SU-DHL-6 (cell line): ENCODE measurements around the gene HLA-DQA2.

Experiments used
- H2AFZ ChIP-seq: fragments of 200-600 bp; sonication (generic); 2 replicates; pipeline ENCODE4 v1.6.1; 2014; ENCODE audit warnings: low read depth, mild to moderate bottlenecking, moderate library complexity, mixed read lengths, antibody characterized with exemption, low read length; ENCODE audit not compliant: severe bottlenecking
- H3F3A ChIP-seq: fragments of 200-600 bp; shearing (Covaris generic); 2 replicates; pipeline ENCODE4 v1.6.0; 2016; ENCODE audit warnings: antibody characterized with exemption, mild to moderate bottlenecking; ENCODE audit not compliant: insufficient read depth
- H3K27ac ChIP-seq: fragments of 200-600 bp; sonication (generic); 2 replicates; pipeline ENCODE4 v1.5.1; 2016; ENCODE audit warnings: low read depth, mild to moderate bottlenecking, low read length, moderate library complexity, mixed read lengths
- H3K27me3 ChIP-seq: fragments of 200-600 bp; sonication (generic), shearing (Covaris generic); 2 replicates; pipeline ENCODE4 v1.6.0; 2014; ENCODE audit warnings: mild to moderate bottlenecking, low read length
- H3K36me3 ChIP-seq: fragments of 200-600 bp; sonication (generic); 2 replicates; pipeline ENCODE4 v1.6.1; 2014; ENCODE audit warnings: mild to moderate bottlenecking, low read length, mixed read lengths
- H3K4me2 ChIP-seq: fragments of 300-600, 200-600 bp; shearing (Covaris generic), sonication (generic); 2 replicates; pipeline ENCODE4 v1.6.0; 2014; ENCODE audit warnings: low read length, low read depth, mild to moderate bottlenecking; ENCODE audit not compliant: poor library complexity, severe bottlenecking
- H3K4me3 ChIP-seq: fragments of 200-600 bp; sonication (generic); 2 replicates; pipeline ENCODE4 v1.5.1; 2014; ENCODE audit warnings: antibody characterized with exemption, low read length, mild to moderate bottlenecking, mixed read lengths; ENCODE audit not compliant: insufficient read depth, poor library complexity, severe bottlenecking
- H3K79me2 ChIP-seq: fragments of 200-600 bp; sonication (generic); 2 replicates; pipeline ENCODE4 v1.6.1; 2014; ENCODE audit warnings: mild to moderate bottlenecking, low read length, moderate library complexity; ENCODE audit not compliant: insufficient read depth
- H3K9ac ChIP-seq: fragments of 200-600 bp; sonication (generic); 2 replicates; pipeline ENCODE4 v1.7.0; 2014; ENCODE audit warnings: mild to moderate bottlenecking, low read length
- H3K9me2 ChIP-seq: fragments of 200-600 bp; sonication (generic); replicated peaks from 2 replicates; pipeline ENCODE4 v1.6.1; 2014; ENCODE audit warnings: low read length; ENCODE audit not compliant: insufficient read depth
- H3K9me3 ChIP-seq: fragments of 200-600 bp; sonication (generic); 2 replicates; pipeline ENCODE4 v1.6.1; 2014; ENCODE audit warnings: low read length, mixed read lengths; ENCODE audit not compliant: insufficient read depth
- H4K20me1 ChIP-seq: fragments of 200-600 bp; sonication (generic); 2 replicates; pipeline ENCODE4 v1.6.1; 2014; ENCODE audit warnings: low read depth, mild to moderate bottlenecking, antibody characterized with exemption, low read length, moderate library complexity, mixed read lengths
- EZH2phosphoT487 ChIP-seq: fragments of 200-600 bp; sonication (generic), shearing (Covaris generic); conservative IDR thresholded peaks from 2 replicates; pipeline ENCODE4 v1.6.1; 2018; ENCODE audit warnings: mild to moderate bottlenecking, antibody characterized with exemption, low read length, moderate library complexity, mixed read lengths
- TF ChIP-seq, protein P1 (sequence below): fragments of 200-600 bp; sonication (generic); IDR thresholded peaks from one replicate; pipeline ENCODE4 v1.5.1; 2017; ENCODE audit warnings: antibody characterized with exemption, mild to moderate bottlenecking, low read length, moderate library complexity; ENCODE audit not compliant: insufficient read depth, poor library complexity, severe bottlenecking

HLA-DQA2 gene

DNA sequence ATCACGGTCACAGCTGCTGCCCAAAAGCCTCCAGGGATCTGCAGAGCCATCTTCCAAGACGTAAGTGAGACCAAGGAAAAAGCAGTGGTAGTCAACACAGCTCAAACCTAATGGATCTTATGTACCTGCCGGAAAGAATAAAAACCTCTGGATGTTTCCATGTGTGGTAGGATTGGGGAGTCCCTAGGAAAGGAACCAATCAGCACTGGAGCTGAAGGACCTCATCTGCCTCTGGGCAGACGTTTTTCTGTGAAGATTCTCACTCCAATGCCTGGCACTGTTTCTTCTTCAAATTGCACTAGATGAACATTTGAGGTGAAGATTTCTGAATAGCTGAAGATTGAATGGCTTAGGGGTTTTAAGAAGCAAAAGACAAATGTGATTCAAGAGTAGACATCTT lies 22.2 kb downstream of the HLA-DQA2 start, which contains the start of gene HLA-DQB2:
HLA-DQB2 (minus strand) TSS at position 112 of the 400 bp plus-strand sequence; CDS start at position 50, 62 bp downstream.
- Histone ChIP-seq H3K79me2 (no peaks in the 10 kb centered on the region), H3K9ac (no peak within 1 kb of the TSS), H3K9me3 (no peaks in the 10 kb centered on the region), H3K36me3 (no peaks in the 10 kb centered on the region), H2AFZ (no peak within 1 kb of the TSS), H3K4me3 (no peak within 1 kb of the TSS), H3K27ac (no peak within 1 kb of the TSS), H3K9me2 (no peaks in the 10 kb centered on the region), H3K4me2 (no peak within 1 kb of the TSS), H4K20me1 (no peaks in the 10 kb centered on the region), H3K27me3 (no peaks in the 10 kb centered on the region), H3F3A (no peaks in the 10 kb centered on the region)
- TF ChIP-seq, protein P1, sequence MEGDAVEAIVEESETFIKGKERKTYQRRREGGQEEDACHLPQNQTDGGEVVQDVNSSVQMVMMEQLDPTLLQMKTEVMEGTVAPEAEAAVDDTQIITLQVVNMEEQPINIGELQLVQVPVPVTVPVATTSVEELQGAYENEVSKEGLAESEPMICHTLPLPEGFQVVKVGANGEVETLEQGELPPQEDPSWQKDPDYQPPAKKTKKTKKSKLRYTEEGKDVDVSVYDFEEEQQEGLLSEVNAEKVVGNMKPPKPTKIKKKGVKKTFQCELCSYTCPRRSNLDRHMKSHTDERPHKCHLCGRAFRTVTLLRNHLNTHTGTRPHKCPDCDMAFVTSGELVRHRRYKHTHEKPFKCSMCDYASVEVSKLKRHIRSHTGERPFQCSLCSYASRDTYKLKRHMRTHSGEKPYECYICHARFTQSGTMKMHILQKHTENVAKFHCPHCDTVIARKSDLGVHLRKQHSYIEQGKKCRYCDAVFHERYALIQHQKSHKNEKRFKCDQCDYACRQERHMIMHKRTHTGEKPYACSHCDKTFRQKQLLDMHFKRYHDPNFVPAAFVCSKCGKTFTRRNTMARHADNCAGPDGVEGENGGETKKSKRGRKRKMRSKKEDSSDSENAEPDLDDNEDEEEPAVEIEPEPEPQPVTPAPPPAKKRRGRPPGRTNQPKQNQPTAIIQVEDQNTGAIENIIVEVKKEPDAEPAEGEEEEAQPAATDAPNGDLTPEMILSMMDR: no peak
- no peak for TF ChIP-seq EZH2phosphoT487

DNA sequence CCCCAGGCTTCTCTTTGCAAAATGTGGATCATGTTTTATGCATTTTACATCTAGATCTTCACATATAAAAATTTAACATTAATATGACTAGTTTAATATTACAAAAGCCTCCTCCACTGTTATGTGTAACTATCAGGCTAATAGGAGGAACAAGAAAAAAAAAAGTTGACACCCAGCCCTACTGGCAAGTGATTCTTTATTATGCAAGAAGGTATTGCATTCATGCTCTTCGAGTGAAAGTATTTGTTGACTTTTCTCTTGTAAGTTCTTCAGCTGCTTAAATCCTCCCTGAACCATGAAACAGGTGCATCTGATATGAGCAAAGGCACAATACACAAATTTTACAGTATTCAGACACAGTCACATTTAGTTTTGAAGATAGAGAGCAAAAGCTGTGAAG lies 22.9 kb downstream of the HLA-DQA2 start:
- Histone ChIP-seq H3K9me3 (no peaks in the 10 kb centered on the region), H3K9ac (no peak overlapping the region), H3K4me3 (no peak overlapping the region), H4K20me1 (no peaks in the 10 kb centered on the region), H3K9me2 (no peaks in the 10 kb centered on the region), H3F3A (no peaks in the 10 kb centered on the region), H3K4me2 (no peak overlapping the region), H3K79me2 (no peaks in the 10 kb centered on the region), H3K27ac (no peak overlapping the region), H3K36me3 (no peaks in the 10 kb centered on the region), H3K27me3 (no peaks in the 10 kb centered on the region), H2AFZ (no peak overlapping the region)
- TF ChIP-seq EZH2phosphoT487: no peak
- TF ChIP-seq, protein P1: no peak

DNA sequence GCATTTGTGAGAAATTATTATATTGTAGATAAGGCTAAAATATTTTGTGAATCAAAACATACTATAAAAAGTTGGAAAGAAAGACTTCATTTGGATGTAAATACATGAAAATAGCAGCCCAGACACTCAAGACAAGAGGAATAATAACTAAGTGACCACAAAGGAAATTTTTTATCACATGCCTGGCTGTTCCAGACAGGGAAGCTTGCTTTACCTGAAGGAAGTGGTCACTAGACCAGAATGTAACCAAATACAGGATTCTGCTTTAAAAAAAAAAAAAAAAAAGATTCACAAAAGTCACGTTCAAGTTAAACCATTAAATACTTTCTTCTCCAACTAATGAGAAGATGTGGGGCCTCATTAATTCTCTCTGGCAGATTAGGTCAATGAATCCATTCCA lies 31.5 kb downstream of the HLA-DQA2 start:
- H3K9me2 ChIP-seq: no peaks in the 10 kb centered on the region
- no peaks in the 10 kb centered on the region for H3K79me2 ChIP-seq
- no peaks in the 10 kb centered on the region for H3K36me3 ChIP-seq
- no peaks in the 10 kb centered on the region for H4K20me1 ChIP-seq
- H3K4me3 ChIP-seq: no peak overlapping the region
- H3K9me3 ChIP-seq: no peaks in the 10 kb centered on the region
- H3K9ac ChIP-seq: no peak overlapping the region
- H3K27me3 ChIP-seq: no peaks in the 10 kb centered on the region
- no peak for TF ChIP-seq EZH2phosphoT487
- no peak overlapping the region for H2AFZ ChIP-seq
- H3F3A ChIP-seq: no peaks in the 10 kb centered on the region
- no peak overlapping the region for H3K27ac ChIP-seq
- H3K4me2 ChIP-seq: no peak overlapping the region

DNA sequence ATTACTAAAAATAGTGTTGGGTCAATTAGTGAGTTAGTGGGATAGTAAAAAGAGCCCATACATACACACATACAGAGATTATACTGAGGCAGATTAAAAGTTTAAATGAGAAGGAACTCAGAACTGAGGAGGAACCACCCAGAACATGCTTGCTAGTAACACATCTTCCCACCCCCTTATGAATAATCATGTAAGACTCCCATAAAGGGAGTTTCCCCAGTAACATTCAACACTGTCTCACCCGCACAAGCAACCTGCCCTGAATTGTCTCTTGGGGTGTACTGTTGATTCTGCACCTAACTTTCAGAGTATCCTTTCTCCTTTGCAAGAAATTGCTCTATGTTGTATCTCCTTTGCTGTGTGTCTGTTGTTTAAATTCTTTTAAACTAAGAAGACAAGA lies 33.2 kb downstream of the HLA-DQA2 start:
- H3F3A ChIP-seq: no peaks in the 10 kb centered on the region
- TF ChIP-seq EZH2phosphoT487: no peak
- TF ChIP-seq, protein P1: no peak
- no peak overlapping the region for H3K4me3 ChIP-seq
- no peaks in the 10 kb centered on the region for H3K36me3 ChIP-seq
- no peak overlapping the region for H3K9ac ChIP-seq
- H3K4me2 ChIP-seq: no peak overlapping the region
- no peaks in the 10 kb centered on the region for H3K79me2 ChIP-seq
- H3K27ac ChIP-seq: no peak overlapping the region
- no peaks in the 10 kb centered on the region for H4K20me1 ChIP-seq
- no peak overlapping the region for H2AFZ ChIP-seq
- H3K27me3 ChIP-seq: no peaks in the 10 kb centered on the region
- no peaks in the 10 kb centered on the region for H3K9me3 ChIP-seq
- no peaks in the 10 kb centered on the region for H3K9me2 ChIP-seq
